Testis (tissue), 3 donors: Measurements from ENCODE around the gene UGT1A4. TPM values are rescaled to one million over a fixed set of nuclear protein-coding genes. Genes with fewer than 3 reads are reported as not detected.
A peak's percentile ranks its signal among the peaks of the same experiment; 100 is the strongest.

Source experiments
- DNase-seq: peaks from one replicate; pipeline ENCODE4 v3.0.0-alpha.2; 2019
- H3K27ac ChIP-seq, 2 donors: fragments of 200-600 bp; sonication (generic); one replicate each; pipeline ENCODE4 v1.5.1; 2019
- H3K27me3 ChIP-seq: fragments of 200-600 bp; sonication (generic); one replicate; pipeline ENCODE4 v1.5.1; 2019
- H3K36me3 ChIP-seq: fragments of 200-600 bp; sonication (generic); one replicate; pipeline ENCODE4 v1.5.1; 2017; ENCODE audit warnings: low read depth; ENCODE audit errors: missing control alignments
- H3K4me1 ChIP-seq: fragments of 200-600 bp; sonication (generic); one replicate; pipeline ENCODE4 v1.5.1; 2019
- H3K4me3 ChIP-seq, 2 donors: fragments of 200-600 bp; sonication (generic); one replicate each; pipeline ENCODE4 v1.5.1; 2017 to 2019
- H3K9me3 ChIP-seq: fragments of 200-600 bp; sonication (generic); one replicate; pipeline ENCODE4 v1.5.1; 2017
- POLR2A ChIP-seq: fragments of 450-650 bp; IDR thresholded peaks from one replicate; pipeline ENCODE4 v1.6.1; 2017; ENCODE audit warnings: antibody characterized with exemption, mild to moderate bottlenecking, moderate library complexity
- WGBS, 2 donors: methylation state at CpG; one replicate each; pipeline ENCODE4 v1.1.5; 2018; 5-methylcytosine and 5-hydroxymethylcytosine counted together
- intact Hi-C: fragments of 100-400 bp; cut with DNase I; formaldehyde crosslinking; loops from one replicate; pipeline ENCODE4 v1.15.1; 2023; ENCODE audit warnings: low total_unique reads
- polyA plus RNA-seq: library from polyadenylated mRNA; stranded (reverse); fragments of 350-450 nt; fragmentation: Illumina TruSeq; extraction: RNeasy Lipid Tissue Mini Kit (QIAGEN cat#74804); gene quantifications from one replicate; pipeline ENCODE4 v1.2.3, GENCODE V29; 2014; ENCODE audit warnings: low read depth, low replicate concordance; ENCODE audit not compliant: insufficient read depth
- total RNA-seq, 2 donors: library from RNA; depleted of rRNA; stranded (reverse); fragments of >200 nt; gene quantifications; one replicate each; pipeline ENCODE4 v1.2.3, GENCODE V29; 2016
- TF ChIP-seq, protein P1 (sequence below), 3 experiments: fragments of 450-650 bp in 2 of 3; fragments of 200-600 bp in 1 of 3; sonication (generic) in 1 of 3; IDR thresholded peaks; one replicate each; pipeline ENCODE4 v1.5.1; 2016 to 2019; ENCODE audit warnings: antibody characterized with exemption in 3 of 3, mild to moderate bottlenecking in 2 of 3, moderate library complexity in 1 of 3

The UGT1A4 gene
- total and polyA plus RNA-seq, 3 donors from 2014 or later = 0.25 TPM; not detected in 2

DNA sequence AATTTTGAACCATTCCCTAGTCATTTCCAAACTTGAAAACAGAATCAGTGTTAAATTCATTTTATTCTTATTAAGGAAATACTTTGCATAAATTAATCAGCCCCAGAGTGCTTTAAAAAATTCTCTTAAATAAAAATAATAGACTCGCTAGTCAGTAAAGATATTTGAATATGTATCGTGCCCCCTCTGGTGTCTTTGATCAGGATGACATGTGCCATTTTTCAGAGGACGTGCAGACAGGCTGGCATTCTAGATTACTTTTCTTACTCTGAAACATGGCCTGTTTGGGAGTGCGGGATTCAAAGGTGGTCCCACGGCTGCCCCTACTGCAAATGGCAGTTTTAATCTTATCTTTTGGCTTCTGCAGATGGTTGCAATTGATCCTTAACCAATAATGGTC lies 54.0 kb downstream of the UGT1A4 start:
- H3K36me3 ChIP-seq = no peaks in the 10 kb centered on the region
- H3K27me3 ChIP-seq = no peaks in the 10 kb centered on the region
- 67 to 77% methylated on average over 5 of the region's 5 CpGs for whole genome bisulfite sequencing, 2 donors
- H3K4me1 ChIP-seq = no peaks in the 10 kb centered on the region
- DNase-seq = no peak
- TF ChIP-seq, protein P1, sequence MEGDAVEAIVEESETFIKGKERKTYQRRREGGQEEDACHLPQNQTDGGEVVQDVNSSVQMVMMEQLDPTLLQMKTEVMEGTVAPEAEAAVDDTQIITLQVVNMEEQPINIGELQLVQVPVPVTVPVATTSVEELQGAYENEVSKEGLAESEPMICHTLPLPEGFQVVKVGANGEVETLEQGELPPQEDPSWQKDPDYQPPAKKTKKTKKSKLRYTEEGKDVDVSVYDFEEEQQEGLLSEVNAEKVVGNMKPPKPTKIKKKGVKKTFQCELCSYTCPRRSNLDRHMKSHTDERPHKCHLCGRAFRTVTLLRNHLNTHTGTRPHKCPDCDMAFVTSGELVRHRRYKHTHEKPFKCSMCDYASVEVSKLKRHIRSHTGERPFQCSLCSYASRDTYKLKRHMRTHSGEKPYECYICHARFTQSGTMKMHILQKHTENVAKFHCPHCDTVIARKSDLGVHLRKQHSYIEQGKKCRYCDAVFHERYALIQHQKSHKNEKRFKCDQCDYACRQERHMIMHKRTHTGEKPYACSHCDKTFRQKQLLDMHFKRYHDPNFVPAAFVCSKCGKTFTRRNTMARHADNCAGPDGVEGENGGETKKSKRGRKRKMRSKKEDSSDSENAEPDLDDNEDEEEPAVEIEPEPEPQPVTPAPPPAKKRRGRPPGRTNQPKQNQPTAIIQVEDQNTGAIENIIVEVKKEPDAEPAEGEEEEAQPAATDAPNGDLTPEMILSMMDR (IDR thresholded peaks at IDR 0.05) = no peak
- no peak for TF ChIP-seq POLR2A
- intact Hi-C loops = no loop called here
- H3K4me3 ChIP-seq = no peak overlapping the region
- H3K27ac ChIP-seq = no peak overlapping the region
- no peaks in the 10 kb centered on the region for H3K9me3 ChIP-seq

DNA sequence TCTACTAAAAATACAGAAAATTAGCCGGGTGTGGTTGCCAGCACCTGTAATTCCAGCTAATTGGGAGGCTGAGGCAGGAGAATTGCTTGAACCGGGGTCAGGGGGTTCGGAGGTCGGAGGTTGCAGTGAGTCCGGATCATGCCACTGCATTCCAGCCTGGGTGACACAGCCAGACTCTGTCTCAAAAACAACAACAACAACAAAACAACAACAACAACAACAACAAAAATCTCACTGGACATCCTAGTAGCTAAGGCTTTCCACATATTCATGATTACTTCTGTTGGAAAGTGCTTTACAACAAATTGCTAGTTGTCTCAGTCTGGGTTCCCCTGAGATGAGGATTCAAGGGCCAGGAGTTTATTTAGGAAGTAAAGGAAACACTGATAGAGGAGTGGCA lies 55.3 kb downstream of the UGT1A4 start:
- TF ChIP-seq, protein P1 (IDR thresholded peaks at IDR 0.05) = no peak
- no peak for TF ChIP-seq POLR2A
- Histone ChIP-seq H3K36me3 (no peaks in the 10 kb centered on the region), H3K27me3 (no peaks in the 10 kb centered on the region), H3K9me3 (no peaks in the 10 kb centered on the region), H3K4me3 (no peak overlapping the region), H3K27ac (no peak overlapping the region), H3K4me1 (no peaks in the 10 kb centered on the region)
- 79 to 96% methylated on average over 5 of the region's 5 CpGs for whole genome bisulfite sequencing, 2 donors
- intact Hi-C loops = no loop called here
- no peak for DNase-seq

DNA sequence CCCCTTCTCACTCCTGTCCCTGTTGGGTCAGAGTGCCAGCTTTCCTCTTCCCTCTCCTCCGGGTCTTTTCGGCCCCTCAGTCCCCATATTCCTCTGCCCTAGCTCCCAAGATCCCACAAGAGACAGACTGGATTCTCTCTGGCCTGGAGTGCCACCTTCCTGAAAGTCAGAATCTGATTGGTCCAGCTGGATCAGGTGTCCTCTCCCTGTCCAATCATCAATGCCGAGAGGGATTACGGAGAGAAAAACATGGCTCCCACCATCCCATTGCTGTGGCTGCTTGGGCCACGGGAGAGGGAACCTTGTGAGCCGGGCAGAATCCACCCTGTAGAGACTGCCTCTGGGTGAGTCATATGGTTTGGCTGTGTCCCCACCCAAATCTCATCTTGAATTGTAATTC lies 56.9 kb downstream of the UGT1A4 start:
- 58 to 78% methylated on average over 2 to 6 of the region's 6 CpGs for WGBS, 2 donors
- no peaks in the 10 kb centered on the region for H3K4me1 ChIP-seq
- no peak for TF ChIP-seq POLR2A
- TF ChIP-seq, protein P1 (IDR thresholded peaks at IDR 0.05) = no peak
- intact Hi-C loops = no loop called here
- H3K36me3 ChIP-seq = no peaks in the 10 kb centered on the region
- no peak overlapping the region for H3K4me3 ChIP-seq
- no peak overlapping the region for H3K27ac ChIP-seq
- peak; percentile 58 for DNase-seq
- no peaks in the 10 kb centered on the region for H3K9me3 ChIP-seq
- no peaks in the 10 kb centered on the region for H3K27me3 ChIP-seq

DNA sequence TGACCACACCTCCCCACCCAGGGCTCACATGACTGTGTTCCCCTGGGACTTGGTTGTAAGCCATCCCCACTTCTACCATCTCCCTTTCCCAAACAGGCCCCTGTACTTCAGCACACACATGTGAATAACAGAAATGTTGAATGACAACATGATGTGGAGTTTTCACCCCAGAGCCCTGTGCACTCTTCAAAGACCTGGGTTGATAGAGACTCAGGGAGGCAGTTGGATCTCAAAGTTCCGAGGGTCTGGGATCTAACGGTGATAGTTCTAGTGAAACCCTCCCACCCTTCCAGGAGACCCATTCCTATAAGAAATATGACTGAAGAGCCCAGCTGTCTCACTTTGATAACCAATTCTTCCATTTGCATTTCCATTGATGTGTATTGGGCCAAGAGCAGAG lies 59.5 kb downstream of the UGT1A4 start, which contains the start of gene MROH2A:
Gene MROH2A (plus strand): TSS at position 301 of the 400 bp plus-strand sequence. CDS start 1,029 bp downstream, outside the sequence.
- Histone ChIP-seq H3K4me3 (no peak within 1 kb of the TSS), H3K27ac (no peak within 1 kb of the TSS), H3K27me3 (no peaks in the 10 kb centered on the region), H3K36me3 (no peaks in the 10 kb centered on the region), H3K9me3 (no peaks in the 10 kb centered on the region), H3K4me1 (no peaks in the 10 kb centered on the region)
- no peak for TF ChIP-seq POLR2A
- TF ChIP-seq, protein P1 (IDR thresholded peaks at IDR 0.05) = no peak
- WGBS, 2 donors = 81 to 84% methylated on average over 2 of the region's 2 CpGs
- no peak for DNase-seq
- intact Hi-C loops = no loop called here

DNA sequence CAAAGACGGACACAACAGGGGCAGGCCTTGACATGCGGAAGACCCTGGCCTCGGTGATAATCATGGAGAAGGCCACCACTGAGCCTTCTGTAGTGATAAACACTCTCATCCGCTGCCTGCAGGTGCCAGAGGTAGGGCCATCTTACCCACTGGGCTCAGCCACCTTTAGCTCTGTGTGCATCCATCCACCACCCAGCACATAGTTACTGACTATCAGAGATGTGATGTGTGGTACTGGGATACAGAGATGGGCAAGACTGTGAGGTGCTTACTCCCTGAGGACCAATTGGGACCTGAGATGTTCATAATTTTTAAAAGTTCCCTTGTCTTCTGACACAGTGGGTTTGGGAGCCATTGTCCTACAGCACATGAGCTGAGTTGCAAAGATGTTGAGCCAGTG lies 61.2 kb downstream of the UGT1A4 start:
- 90 to 94% methylated on average over 4 of the region's 4 CpGs for whole genome bisulfite sequencing, 2 donors
- no peak for TF ChIP-seq POLR2A
- Histone ChIP-seq H3K4me3 (no peak overlapping the region), H3K27me3 (no peaks in the 10 kb centered on the region), H3K36me3 (no peaks in the 10 kb centered on the region), H3K27ac (no peak overlapping the region), H3K4me1 (no peaks in the 10 kb centered on the region), H3K9me3 (no peaks in the 10 kb centered on the region)
- DNase-seq = no peak
- intact Hi-C loops = no loop called here
